Breast epithelium (tissue), 4 donors: ENCODE measurements around the gene DCLRE1B. TPM values are rescaled to one million over a fixed set of nuclear protein-coding genes. Genes with fewer than 3 reads are reported as not detected.

ENCODE experiments used
- DNase-seq, 2 donors: peaks; one replicate each; pipeline ENCODE4 v3.0.0-alpha.2; 2019; ENCODE audit warnings: low spot score in 2 of 2
- H3K27ac ChIP-seq, 2 donors: fragments of 200-600 bp; sonication (generic) in 1 of 2; one replicate each; pipeline ENCODE4 v1.5.1; 2016 to 2019; ENCODE audit warnings: mild to moderate bottlenecking in 1 of 2
- H3K27me3 ChIP-seq, 2 donors: fragments of 200-600 bp; sonication (generic) in 1 of 2; one replicate each; pipeline versions ENCODE4 v1.5.1 to v1.6.0; 2017 to 2019; ENCODE audit warnings: control low read depth in 1 of 2, mild to moderate bottlenecking in 1 of 2
- H3K36me3 ChIP-seq: fragments of 200-600 bp; one replicate; pipeline ENCODE4 v1.5.1; 2019
- H3K4me1 ChIP-seq, 2 donors: fragments of 200-600 bp; sonication (generic); one replicate each; pipeline ENCODE4 v1.5.1; 2016 to 2019; ENCODE audit warnings: control low read depth in 1 of 2
- H3K4me3 ChIP-seq, 3 donors: fragments of 200-600 bp; sonication (generic); 1 replicate in 2 of 3; 2 replicates in 1 of 3; pipeline ENCODE4 v1.5.1; 2016 to 2019; ENCODE audit warnings: mild to moderate bottlenecking in 3 of 3, moderate library complexity in 2 of 3
- H3K9me3 ChIP-seq, 2 donors: fragments of 200-600 bp; sonication (generic) in 1 of 2; one replicate each; pipeline ENCODE4 v1.5.1; 2016 to 2019; ENCODE audit warnings: control low read depth in 1 of 2
- POLR2A ChIP-seq: fragments of 450-650 bp; IDR thresholded peaks from one replicate; pipeline ENCODE4 v1.6.1; 2016; ENCODE audit warnings: antibody characterized with exemption, mild to moderate bottlenecking, moderate library complexity
- POLR2AphosphoS5 ChIP-seq, 3 donors: sonication (generic); formaldehyde crosslinking; IDR thresholded peaks; one replicate each; pipeline ENCODE4 v1.6.1; 2017; ENCODE audit warnings: antibody characterized with exemption in 3 of 3
- intact Hi-C: fragments of 100-400 bp; cut with DNase I; formaldehyde crosslinking; loops from one replicate; pipeline ENCODE4 v1.15.1; 2023; ENCODE audit warnings: low total_unique reads
- total RNA-seq, 3 donors: library from RNA; depleted of rRNA; stranded (reverse); fragments of >200 nt; gene quantifications; one replicate each; pipeline ENCODE4 v1.1.0, GENCODE V29; 2016
- TF ChIP-seq, protein P1 (sequence below), 3 donors: fragments of 450-650 bp; IDR thresholded peaks; one replicate each; pipeline ENCODE4 v1.5.1; 2016 to 2017; ENCODE audit warnings: antibody characterized with exemption in 3 of 3, mild to moderate bottlenecking in 3 of 3, moderate library complexity in 3 of 3

The DCLRE1B gene
- total RNA-seq, 3 donors from 2014 or later: 3.3 to 6.2 (median 3.5) TPM

DNA sequence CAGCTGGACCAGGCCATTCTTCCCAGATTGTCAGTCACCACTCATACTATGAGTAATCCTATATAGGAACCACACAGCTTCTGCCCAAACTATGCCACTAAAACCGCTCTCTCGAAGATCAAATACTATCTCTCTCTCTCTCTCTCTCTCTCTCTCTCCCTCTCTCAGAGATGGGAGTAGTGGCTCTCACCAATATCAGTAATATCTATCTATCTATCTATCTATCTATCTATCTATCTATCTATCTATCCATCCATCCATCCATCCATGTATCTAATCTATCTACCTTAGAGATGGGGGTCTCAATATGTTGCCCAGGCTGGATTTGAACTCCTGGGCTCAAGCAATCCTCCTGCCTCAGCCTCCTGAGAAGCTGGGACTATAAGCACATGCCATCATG is 19.3 kb downstream of the DCLRE1B start:
- no peaks in the 10 kb centered on the region for H3K4me1 ChIP-seq
- no peak for DNase-seq
- H3K9me3 ChIP-seq: no peaks in the 10 kb centered on the region
- TF ChIP-seq, protein P1, sequence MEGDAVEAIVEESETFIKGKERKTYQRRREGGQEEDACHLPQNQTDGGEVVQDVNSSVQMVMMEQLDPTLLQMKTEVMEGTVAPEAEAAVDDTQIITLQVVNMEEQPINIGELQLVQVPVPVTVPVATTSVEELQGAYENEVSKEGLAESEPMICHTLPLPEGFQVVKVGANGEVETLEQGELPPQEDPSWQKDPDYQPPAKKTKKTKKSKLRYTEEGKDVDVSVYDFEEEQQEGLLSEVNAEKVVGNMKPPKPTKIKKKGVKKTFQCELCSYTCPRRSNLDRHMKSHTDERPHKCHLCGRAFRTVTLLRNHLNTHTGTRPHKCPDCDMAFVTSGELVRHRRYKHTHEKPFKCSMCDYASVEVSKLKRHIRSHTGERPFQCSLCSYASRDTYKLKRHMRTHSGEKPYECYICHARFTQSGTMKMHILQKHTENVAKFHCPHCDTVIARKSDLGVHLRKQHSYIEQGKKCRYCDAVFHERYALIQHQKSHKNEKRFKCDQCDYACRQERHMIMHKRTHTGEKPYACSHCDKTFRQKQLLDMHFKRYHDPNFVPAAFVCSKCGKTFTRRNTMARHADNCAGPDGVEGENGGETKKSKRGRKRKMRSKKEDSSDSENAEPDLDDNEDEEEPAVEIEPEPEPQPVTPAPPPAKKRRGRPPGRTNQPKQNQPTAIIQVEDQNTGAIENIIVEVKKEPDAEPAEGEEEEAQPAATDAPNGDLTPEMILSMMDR (IDR thresholded peaks at IDR 0.05): no peak
- no peak for TF ChIP-seq POLR2A
- no peak for TF ChIP-seq POLR2AphosphoS5 (IDR thresholded peaks at IDR 0.05)
- no peaks in the 10 kb centered on the region for H3K36me3 ChIP-seq
- no peak overlapping the region for H3K27ac ChIP-seq
- H3K4me3 ChIP-seq: no peak overlapping the region
- intact Hi-C loops: no loop called here
- no peaks in the 10 kb centered on the region for H3K27me3 ChIP-seq

DNA sequence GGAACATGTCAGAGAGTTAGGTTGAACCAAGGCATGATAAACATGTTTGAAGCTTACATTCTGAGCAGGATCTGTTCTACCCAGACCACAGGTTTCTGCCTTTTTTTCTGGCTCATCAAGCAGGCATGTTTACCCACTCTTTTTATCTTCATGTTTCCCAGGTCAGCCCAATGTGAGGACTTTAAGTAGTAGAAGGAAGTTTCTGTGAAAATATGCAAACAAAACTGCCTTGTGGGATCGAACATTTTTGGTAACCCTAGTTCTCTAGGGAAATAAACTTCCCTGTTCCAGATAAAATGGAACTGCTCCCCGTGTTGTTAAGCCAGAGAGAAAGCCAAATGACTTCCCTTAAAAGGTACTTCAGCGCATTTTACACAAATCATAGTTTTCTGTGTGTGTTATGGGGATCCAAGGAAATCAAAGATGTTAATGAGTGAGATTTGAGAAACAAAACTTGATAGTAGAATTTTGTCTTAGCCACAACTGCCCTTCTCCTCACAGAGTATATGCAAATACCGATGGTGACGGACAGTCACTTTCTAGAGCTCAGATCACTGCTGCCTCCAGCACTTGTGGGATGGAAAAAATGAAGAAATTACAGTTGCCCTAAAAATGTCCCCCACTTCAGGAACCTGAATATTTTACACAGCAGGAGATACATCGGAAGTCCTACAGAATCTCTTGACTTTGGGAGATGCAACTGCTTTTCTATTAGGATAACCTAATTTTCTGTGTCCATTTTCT is 23.2 kb downstream of the DCLRE1B start:
- Histone ChIP-seq H3K27me3 (no peaks in the 10 kb centered on the region), H3K9me3 (no peaks in the 10 kb centered on the region), H3K27ac (peak overlapping the region; percentile 88 to 97), H3K36me3 (no peaks in the 10 kb centered on the region), H3K4me3 (peak overlapping the region; percentile 71 to 87 (median 84)), H3K4me1 (no peaks in the 10 kb centered on the region)
- no peak for DNase-seq
- TF ChIP-seq, protein P1 (IDR thresholded peaks at IDR 0.05): no peak
- TF ChIP-seq POLR2A (no peak), POLR2AphosphoS5 (IDR thresholded peaks at IDR 0.05) (no peak)
- intact Hi-C loops: no loop called here

DNA sequence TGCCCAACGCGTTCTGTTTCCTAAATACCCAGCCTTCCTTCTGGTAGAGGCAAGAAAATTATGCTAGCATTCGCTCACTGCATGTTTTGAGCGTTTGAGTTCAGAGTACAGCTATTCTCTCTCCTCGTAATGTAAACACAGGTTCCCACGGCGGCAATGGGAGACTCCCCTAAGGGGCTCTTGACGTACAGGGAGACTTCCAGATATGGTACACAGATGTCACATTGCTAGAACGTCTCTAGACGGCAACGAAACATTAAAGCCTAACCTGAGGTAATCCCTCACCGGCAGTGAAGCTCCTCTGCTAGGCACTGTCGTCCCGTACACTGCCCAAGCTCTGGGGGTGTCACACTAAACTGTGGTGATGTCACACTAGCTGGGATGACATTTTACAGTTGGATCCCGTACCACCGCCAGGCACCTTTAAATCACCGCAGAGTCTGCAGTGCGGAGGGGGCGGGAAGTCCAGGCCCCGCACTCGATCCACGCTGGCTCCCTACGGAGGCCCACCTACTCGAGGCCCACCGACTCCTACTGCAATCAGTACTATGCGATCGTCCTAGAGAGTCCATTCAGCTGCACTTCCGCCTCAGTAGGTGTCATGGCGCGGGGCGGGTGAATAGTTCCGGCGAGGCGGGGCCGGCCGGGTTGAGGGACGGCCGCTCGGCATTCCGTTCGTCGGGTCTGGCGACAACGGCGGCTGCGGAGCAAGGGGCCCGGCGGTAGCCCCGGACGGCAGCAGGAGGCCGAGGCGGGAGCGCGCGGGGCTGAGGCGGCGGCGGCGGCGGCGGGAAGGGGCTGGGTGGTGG is 24.0 kb downstream of the DCLRE1B start, which contains the start of gene HIPK1:
TSS of gene HIPK1 (plus strand) at position 384 of the 809 bp plus-strand sequence.
- H3K4me3 ChIP-seq: peak within 1 kb of the TSS; percentile 71 to 87 (median 84)
- peak within 1 kb of the TSS; percentile 88 to 97 for H3K27ac ChIP-seq
- TF ChIP-seq POLR2AphosphoS5 (IDR thresholded peaks at IDR 0.05) (peak; percentile 76 to 95 (median 86)), POLR2A (peak; percentile 49)
- TF ChIP-seq, protein P1 (IDR thresholded peaks at IDR 0.05): peak in 2 of 3 donors; percentile 22 to 40
- H3K27me3 ChIP-seq: no peaks in the 10 kb centered on the region
- peak; percentile 87 to 92 for DNase-seq
- no peaks in the 10 kb centered on the region for H3K36me3 ChIP-seq
- intact Hi-C loops: loop anchor here (1.0 kb wide), 1 partner anchor 24 kb away; the partner anchor contains the start of gene DCLRE1B
- H3K4me1 ChIP-seq: no peaks in the 10 kb centered on the region
- no peaks in the 10 kb centered on the region for H3K9me3 ChIP-seq

DNA sequence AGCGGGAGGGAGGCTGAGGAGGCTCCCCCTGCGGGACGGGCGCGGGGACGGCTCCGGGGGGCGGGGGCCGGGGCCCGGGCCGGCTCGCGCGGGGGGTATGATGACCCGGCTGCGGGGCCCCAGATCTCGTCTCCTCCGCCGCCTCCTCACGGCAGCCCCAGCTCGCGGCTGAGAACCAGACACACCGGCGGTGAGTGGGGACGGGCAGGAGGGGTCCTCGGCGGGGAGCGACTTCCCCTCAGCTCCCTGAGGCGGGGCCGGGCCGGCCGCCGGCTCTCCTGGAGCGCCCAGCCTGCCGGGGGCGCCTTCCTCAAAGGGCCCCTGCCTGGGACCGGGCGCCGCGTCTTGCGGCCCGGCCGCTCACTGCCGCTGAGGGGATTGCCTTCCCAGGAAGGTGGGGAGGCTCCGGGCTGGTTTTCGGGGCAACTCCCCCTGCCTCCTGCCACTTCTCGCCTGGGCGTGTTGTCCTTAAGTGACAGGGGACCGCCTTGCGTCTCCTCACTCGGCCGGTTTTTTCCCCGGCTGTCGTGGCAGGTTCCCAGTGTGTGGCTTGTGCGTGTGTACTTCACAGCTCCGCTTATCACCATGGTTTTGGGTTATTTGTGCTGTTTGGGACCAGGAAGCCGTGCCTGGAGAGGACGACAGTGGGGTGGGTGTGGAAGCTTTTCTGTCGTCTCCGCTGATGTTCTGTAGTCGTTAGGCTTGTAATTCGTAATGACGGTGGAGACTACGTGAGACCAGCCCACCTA is 24.8 kb downstream of the DCLRE1B start:
- intact Hi-C loops: loop anchor here (1.0 kb wide), 1 partner anchor 25 kb away; the partner anchor contains the start of gene DCLRE1B
- Histone ChIP-seq H3K4me3 (peak overlapping the region; percentile 71 to 87 (median 84)), H3K27ac (peak overlapping the region; percentile 88 to 97), H3K27me3 (no peaks in the 10 kb centered on the region), H3K4me1 (no peaks in the 10 kb centered on the region), H3K36me3 (no peaks in the 10 kb centered on the region), H3K9me3 (no peaks in the 10 kb centered on the region)
- peak; percentile 41 to 57 for DNase-seq
- TF ChIP-seq, protein P1 (IDR thresholded peaks at IDR 0.05): no peak
- TF ChIP-seq POLR2A (no peak), POLR2AphosphoS5 (IDR thresholded peaks at IDR 0.05) (peak in 2 of 3 donors; percentile 13 to 22)
